Activated T-helper 9 cell treated with anti-CD3 and anti-CD28 coated beads, Interleukin-2, amount 50 U/mL, for 16 hours (primary cell): ENCODE data around the gene RAB3GAP2.
"Not testable (repeated sequence)": the region's sequence is repeated elsewhere in the genome, so short reads cannot be mapped to it uniquely, and the experiment has no call there.

ENCODE experiments used
- DNase-seq: peaks from one replicate; pipeline ENCODE4 v3.0.0-alpha.2; 2020; ENCODE audit warnings: low read depth

Gene RAB3GAP2

DNA sequence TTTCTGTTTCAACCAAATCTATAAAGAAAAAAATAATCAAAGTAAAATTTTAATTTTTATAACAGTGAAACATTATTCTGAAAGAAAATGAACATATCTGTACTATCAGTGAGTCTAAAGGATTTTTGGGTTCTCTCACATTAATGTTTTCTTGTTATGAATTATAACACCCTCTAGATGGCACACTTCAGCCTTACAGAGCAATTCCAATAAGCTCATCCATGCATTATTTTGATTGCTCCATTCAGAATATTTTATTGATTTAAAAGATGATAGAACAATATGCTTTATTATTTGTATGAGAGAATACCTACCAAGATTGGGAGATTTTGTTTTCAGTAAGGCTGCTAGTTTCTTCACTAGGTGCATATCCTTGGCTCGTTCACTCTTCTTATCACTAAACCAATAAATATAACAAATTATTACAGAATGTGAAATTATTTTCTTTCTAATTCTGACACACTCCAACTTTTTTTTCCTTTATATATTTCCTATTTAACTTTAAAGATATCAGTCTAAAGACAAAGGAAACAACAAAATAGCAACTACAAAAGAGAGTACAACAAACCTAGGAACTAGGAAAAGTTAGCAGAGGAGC, 82.4 kb downstream of the RAB3GAP2 start:
- DNase-seq: no peak

DNA sequence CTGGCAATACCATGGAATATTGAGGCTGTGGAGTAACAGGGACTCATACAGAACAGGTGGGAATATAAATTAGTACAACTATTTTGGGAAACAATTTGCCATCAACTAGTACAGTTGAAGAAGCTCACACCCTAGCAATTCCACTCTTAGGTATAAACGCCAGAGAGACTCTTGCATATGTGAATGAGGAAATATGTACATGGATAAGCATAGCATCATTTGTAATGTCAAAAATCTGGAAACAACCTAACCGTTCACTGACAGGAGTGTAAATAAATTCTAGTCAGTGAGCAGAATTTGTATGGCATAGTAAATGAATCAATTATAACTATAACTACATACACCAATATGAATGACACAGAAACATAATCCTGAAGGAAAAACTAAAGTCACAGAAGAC, 83.7 kb downstream of the RAB3GAP2 start:
- DNase-seq: no peak

DNA sequence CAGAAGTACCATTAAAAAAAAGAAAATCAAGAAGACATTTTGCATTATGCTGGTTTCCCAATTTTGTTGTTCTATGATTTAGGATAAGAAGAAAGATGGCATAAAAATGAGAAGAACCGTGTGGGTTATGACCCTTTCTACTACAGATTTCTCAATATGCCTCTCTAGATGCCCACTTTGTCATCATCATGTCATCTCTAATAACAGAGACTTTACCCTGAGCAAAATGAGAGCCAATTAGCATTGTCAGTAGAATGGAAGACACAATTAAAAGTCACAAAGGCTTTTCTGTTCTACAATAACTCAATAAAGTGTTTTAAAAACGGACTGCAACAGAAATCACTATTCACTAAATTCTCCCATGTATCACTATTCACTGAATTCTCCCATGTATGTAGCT, 85.5 kb downstream of the RAB3GAP2 start:
- no peak for DNase-seq

DNA sequence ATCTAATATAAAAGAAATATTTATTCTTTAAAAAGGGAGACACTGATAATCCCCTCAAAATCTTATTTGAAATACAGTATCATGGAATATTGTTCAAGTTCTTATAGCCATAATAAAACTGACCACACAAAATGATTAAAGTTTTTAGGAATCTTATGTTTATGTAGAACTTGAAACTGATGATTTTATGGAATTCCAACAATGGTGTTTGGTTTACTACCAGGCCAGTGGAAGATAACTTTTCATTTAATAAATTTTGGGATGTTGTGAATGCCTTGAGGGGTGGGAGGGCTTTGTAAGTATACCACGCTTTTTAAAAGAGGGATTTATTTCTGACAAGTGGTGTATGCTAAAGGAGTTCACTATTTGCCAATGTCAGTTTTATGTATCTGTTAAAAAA, 87.7 kb downstream of the RAB3GAP2 start:
- DNase-seq: no peak

DNA sequence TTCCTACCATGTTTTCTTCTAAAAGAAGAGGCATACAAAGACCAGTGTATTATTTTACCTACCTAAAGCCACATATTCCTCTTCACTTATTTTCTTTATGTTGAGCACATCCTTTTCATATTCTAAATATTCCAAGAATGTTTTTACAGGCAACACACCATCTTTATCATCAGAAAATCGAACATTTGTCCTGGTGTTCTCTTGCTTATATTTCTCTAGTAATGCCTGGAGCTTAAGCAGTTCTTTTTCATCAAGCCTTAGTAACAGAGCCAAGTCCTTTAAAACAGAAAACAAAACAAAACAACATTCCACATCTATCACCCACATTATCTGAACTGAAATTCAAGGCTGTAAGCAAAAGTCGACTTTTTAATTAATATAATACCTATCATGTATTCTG, 89.6 kb downstream of the RAB3GAP2 start:
- DNase-seq: no peak

DNA sequence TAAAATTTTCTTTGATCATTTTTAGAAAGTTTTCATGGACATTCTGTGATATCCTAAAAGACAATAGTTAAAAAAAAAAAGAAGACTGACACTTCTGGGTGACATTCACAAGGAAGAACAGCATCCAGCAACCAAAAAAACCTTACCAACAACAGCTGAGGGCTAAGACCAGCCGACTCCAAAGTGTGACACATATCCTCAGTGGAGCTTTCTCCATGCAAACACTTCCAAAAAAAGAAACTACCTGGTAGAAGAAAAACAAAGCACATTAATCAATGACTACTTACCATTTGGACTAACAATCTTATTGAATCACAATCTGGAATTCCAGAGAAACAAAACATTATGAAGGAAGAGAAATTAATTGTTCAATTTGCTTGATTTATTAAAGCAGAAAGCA, 90.1 kb downstream of the RAB3GAP2 start:
- no peak for DNase-seq

DNA sequence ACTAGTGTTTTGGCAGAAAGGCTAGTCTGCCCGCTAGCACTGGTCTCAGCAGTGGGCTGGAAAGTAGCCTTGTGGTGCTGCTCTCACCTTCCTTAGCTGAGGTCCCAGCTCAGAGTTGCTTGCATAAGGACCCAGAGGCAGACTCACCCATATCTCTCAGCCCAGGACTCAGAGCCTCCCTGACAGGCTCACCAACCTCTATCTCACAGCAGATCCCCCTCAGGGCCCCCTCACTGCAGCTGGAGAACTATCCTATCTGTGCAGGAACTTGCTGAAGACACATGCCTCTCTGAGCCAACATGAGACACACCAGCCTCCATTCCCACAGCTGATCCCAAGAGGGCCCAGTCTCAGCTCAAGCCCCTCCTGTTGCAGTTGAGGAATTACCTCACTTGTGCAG, 95.7 kb downstream of the RAB3GAP2 start:
- no peak for DNase-seq

DNA sequence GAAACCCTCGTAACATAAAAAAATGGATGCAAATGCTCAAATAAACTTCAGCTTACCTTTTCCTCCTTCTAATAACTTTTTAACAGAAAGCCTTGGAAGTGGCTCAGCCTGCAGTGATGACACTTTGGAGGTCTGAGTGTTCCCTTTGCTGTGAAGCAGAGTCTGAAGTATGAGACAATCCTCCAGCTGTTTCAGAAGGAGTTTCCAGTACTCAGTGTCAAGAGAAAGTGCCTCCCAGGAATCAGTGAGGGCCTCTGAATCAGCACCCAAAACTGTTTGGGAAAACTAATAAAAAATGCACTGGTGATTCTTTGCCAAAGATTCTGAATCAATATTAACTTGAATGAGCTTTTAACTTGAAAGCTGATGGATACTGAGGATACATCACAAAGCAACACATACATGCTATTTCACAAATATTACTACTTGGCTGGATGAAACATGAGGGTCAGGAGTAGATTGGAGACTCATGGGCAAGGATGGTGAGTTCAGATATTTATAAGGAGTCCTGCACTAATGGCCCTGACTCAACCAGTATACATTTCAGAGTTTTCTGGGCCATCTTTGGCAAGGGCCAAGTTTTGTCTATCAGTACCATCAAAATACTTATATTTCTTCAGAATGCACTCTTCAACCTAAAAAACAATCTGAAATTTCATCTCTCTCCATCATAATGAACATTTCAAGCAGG, 101.3 kb downstream of the RAB3GAP2 start:
- DNase-seq: no peak

DNA sequence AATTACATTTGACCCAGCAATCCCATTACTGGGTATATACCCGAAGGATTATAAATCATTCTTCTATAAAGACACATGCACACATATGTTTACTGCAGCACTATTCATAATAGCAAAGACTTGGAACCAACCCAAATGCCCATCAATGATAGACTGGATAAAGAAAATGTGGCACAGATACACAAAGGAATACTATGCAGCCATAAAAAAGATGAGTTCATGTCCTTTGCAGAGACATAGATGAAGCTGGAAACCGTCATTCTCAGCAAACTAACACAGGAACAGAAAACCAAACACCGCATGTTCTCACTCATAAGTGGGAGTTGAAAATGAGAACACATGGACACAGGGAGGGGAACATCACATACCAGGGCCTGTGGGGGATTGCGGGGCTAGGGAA, 102.4 kb downstream of the RAB3GAP2 start:
- not testable (repeated sequence) for DNase-seq

DNA sequence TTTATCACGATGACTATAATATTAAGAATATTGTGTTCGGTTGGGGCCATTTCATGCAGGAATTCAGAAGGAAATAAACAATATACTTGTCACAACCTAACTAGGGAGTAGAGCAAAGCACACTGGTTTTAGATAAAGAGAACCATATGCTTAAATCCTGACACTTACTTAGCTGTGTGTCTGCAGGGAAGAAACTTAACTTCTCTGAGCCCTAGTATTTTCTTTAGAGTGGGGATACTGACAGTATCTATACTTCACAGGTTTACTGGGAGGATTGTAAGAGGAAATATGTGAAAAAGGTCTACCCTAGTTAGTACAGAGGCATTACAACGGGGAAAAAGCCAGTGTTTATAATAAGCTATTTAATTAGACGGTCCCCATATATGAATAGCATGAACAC, 105.4 kb downstream of the RAB3GAP2 start:
- DNase-seq: no peak

DNA sequence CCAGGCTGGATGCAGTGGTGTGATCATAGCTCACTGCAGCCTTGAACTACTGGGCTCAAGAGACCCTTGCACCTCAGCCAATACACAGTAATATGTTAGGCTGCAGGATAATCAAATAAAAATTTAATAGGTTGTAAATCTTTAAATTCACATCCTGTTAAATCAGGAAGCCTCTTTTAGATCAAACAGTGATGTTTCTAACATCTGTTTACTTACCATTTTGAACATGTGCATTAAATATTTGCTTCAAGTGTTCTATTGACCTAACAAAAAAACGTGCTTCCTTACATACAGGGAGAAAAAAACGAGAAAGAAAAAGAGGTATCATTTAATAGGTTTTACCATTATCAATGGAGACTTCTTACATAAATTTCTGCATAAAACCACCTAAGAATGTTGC, 107.7 kb downstream of the RAB3GAP2 start:
- no peak for DNase-seq

DNA sequence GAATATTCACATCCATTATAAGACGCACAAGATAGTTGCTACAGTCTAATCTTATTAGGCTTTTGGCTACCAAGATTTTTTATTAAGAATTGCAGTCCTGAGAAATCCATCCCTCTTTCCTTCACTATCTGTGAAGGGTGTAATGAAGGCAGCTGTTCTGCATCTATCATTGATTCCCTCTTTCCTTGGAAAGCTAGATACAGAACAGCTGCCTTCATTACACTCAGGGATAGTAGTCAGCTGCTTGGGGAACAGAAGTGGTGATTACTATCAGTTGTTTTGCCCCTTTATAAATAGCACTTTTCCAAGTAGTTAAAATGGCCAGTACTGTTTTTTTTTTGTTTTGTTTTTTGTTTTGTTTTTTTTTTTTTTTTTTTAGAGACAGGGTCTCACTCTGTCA, 108.1 kb downstream of the RAB3GAP2 start:
- DNase-seq: no peak

DNA sequence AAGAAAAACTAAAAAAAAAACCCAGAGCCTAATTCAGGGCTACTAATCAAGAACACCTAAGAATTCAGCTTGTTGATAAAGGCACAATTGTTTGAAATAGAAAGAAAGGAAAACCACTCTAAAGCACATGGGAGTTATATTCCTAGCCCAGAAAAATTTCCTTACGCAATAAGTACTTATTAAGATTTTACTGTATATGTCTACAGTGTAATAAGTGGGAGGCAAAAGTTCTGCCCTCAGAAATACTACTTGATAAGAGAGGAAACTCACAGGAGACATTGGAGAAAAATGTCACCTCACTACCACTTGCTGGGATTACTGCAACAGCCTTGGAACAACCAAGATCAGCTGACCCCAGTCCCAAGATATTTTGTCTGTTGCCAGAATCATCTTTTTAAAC, 112.2 kb downstream of the RAB3GAP2 start:
- no peak for DNase-seq

DNA sequence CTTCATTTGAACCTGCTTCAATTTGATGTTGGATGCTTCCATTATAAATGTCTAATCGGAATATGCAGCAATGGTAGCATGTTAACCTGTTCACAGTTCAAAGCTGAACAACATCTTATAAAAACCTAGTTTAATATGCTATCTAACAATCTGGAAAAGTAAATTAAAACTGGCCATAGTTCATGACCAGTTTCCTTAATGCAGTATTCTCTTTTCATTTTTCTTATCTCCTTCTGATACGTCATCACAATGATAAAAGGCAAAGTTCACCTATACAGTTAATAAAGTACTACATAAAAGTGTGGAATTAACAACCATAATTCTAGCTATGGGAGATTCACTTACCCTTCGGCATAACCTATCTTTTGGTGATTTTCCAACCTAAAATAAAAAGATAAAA, 113.2 kb downstream of the RAB3GAP2 start:
- no peak for DNase-seq

DNA sequence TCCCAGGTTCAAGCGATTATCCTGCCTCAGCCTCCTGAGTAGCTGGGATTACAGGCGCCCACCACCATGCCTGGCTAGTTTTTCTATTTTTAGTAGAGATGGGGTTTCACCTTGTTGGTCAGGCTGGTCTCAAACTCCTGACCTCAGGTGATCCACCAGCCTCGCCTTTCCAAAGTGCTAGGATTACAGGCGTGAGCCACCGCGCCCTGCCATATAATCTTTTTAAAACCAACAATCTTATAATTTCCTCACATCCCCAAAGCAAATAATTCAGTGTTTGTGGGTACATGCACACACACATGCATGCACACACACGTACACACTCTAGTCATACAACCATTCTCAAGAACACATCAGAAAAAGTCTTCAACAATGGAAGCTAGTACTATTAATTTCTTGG, 113.7 kb downstream of the RAB3GAP2 start:
- not testable (repeated sequence) for DNase-seq

DNA sequence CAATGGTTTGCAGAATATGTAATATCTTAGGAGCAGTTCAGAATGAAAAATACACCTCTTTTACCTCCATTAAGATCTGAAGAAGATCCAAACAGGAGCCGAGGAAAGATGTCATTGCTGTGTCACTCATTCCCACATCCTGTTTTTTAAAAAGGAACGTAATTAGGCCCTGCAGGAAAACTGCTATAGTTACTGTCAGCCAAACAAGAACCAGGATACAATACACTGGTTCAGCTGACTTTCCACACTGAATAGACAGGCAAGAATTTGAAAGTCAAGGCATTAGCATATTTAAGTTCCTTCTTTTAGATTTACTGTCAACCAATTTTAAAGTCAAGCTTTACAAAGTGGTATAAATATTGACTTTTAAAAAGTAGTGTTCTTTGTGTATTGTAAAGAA, 114.5 kb downstream of the RAB3GAP2 start:
- DNase-seq: no peak

DNA sequence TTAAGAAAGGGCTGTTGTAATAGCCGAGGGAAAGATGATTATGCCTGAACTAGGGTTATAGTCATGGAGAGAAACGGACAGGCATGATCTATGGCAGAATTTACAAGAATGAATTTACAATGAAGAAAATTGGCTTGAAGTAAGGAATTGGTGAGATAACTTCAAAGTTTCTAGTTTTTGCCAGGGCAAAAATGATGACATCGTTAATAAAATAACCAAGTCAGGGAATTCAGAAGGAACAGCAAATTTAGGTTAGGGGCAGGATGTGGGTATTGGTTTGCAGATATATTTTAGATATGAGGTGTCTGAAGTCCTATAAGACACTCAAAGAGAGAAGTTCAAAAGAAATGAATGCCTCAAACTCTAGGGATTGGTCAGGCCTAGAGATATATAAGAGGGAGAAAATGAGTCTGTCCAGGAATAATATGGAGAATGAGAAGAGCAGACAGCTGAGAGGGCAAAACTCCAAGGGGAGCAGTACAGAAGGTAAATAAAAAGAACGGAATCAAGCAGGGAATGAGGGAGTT, 115.6 kb downstream of the RAB3GAP2 start:
- DNase-seq: no peak

DNA sequence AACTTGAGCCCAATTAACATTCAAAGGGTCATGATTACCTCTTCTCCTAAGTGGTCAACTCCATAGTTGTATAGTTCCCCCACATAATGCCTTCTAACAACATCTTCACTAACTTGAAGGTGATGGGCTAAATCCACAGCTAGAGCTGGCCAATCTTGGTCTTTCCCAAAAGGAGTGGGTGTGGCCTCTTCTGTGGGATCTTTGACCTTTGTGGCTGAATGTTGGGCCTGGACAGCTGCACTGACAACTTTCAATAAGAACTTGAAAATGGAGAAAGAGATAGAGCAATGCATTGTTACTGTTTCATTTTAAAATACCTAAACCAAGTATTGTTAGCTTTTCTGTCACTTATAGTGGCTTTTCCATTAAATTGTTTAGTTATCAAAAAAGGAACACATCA, 119.1 kb downstream of the RAB3GAP2 start:
- no peak for DNase-seq

DNA sequence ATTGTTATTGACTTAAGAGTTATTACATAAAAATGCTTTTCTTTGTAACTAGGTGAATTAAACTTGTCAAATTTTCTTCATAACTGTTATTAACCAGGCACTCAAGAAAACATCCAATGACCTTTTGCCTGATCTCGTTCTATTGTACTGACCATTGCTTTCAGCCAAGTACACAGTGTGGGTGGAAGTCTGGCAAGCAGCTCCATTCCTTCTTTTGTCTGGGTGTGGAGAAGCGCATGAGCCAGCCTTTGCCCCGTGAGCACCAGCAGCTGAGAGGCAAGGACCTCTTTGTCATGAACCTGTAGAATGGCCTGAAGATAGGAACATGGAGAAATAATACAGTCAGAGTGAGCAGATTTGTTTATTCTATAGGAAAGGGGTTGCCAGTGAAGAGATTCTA, 120.8 kb downstream of the RAB3GAP2 start:
- DNase-seq: no peak

DNA sequence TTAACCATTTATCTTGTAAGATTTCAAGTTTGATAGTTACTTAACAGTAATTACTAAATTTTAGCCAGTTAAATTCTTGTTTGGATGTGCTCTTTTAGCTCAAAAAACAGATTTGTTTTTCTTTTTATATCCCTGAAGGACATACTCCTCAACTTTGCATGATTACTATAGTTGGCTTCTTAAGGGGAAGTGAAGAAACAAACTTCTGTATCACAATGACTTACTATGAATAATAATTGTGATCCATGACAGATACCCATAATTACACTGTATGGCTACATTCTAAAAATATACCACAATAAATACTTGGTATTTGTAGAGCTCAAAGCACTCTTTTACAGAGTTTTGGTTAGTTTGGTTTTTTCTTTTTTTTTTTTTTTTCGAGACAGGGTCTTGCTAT, 122.5 kb downstream of the RAB3GAP2 start:
- no peak for DNase-seq

DNA sequence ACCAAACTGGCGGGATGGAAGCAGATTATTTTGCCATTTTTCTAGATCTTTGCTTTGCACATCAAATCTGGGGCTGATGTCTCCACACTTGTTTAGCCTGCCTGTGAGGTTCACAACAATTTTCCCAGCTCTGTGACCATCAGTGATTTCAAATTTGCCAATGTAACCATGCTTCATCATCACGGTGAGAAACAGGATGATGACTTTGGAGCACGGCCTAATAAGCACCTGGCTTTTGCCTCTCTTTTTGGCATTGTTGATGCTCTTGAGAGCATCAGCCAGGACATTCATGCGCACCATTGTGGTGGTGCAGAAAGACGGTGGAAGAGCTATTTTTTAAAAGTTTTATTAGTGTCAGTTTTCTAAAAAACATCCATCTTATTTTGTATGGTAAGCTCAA, 128.2 kb downstream of the RAB3GAP2 start:
- DNase-seq: no peak

DNA sequence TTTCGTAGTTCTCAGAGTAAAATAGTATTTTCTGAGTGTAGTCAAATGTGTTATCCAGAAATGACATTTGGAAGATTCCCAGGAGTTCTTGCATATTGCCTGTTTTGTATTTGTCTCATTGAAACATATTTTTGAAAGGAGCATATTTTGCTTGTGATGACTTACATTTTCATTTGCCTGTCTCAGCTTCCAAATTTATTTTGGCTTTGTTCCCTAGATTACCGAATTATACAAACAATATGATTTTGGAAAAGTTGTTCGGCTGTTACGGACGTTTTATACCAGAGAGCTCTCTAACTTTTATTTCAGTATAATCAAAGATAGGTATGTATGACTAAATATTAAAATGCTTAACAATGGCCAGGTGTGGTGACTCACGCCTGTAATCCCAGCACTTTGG, 132.3 kb downstream of the RAB3GAP2 start:
- DNase-seq: no peak

DNA sequence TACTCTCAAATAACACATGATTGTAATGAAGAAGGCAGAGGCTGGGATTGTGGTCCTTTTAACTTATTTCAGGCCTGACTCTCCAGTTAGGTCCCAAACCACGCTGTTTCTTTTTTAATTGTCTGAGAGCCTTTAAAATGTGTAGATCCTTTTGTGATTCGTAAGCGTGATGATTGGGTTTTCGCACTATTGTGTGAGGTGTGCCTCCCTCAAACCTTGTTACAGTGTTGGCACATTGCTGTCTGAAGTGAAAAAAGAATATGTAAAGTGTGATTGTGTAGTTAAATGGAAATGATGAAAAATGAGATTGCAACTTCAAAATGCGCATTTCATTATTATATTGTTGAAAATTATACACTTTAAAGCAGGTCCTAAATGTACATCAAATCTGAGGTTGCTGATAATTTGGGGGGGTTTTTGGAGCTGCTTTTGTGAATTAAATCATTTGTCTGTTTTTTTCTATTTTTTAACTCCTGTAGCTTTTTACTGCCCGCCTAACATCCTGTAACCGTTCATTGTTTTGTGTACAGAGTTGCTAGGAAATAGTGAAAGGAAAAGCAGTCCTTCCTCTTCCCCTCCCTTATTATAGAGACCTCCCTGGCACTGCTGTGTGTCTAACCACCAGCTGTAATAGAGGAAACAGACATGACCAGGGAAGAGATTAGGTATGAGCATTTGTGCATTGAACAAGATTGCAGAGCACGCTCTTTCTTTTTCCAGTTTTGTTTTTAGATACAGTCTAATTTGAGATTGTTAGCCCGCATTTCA, 135.1 kb downstream of the RAB3GAP2 start:
- DNase-seq: no peak
